Upper lobe of right lung (tissue), 1 donor: Measurements from ENCODE around the gene AURKAIP1. TPM values are rescaled to one million over a fixed set of nuclear protein-coding genes. Genes with fewer than 3 reads are reported as not detected.

Source experiments
- ATAC-seq: fragments of 200-7000 bp; cut with Tn5 transposase; one replicate; pipeline ENCODE4 v1.9.1; 2020; ENCODE audit warnings: mild to moderate bottlenecking, moderate library complexity
- DNase-seq: peaks from one replicate; pipeline ENCODE4 v3.0.0-alpha.2; 2020
- H3K27ac ChIP-seq: fragments of 200-600 bp; one replicate; pipeline ENCODE4 v1.8.0; 2022
- H3K27me3 ChIP-seq: fragments of 200-600 bp; one replicate; pipeline ENCODE4 v1.8.0; 2022; ENCODE audit warnings: mild to moderate bottlenecking
- H3K36me3 ChIP-seq: fragments of 200-600 bp; one replicate; pipeline ENCODE4 v1.8.0; 2022
- H3K4me1 ChIP-seq: fragments of 200-600 bp; one replicate; pipeline ENCODE4 v1.8.0; 2022
- H3K4me3 ChIP-seq: fragments of 200-600 bp; one replicate; pipeline ENCODE4 v1.8.0; 2022; ENCODE audit warnings: mild to moderate bottlenecking
- H3K9me3 ChIP-seq: fragments of 200-600 bp; one replicate; pipeline ENCODE4 v1.8.0; 2022
- CTCF ChIP-seq: fragments of 200-600 bp; IDR thresholded peaks from one replicate; pipeline ENCODE4 v1.8.0; 2022; ENCODE audit warnings: antibody characterized with exemption
- intact Hi-C: fragments of 100-400 bp; cut with DNase I; formaldehyde crosslinking; loops from one replicate; pipeline ENCODE4 v1.11.0; 2022
- total RNA-seq: library from RNA; stranded (reverse); fragmentation: NEBNext Ultra II Directional; extraction: Animal tissue kit (Norgen Biotek cat#: 25700); gene quantifications from one replicate; pipeline ENCODE4 v1.2.1, GENCODE V29; 2021
- donor health status: DM: no; HTN: yes; CAD: no; lungs with severe emphysema.

AURKAIP1 gene
- total RNA-seq, 1 donor from 2014 or later, result 92.1 TPM

- no peak for ATAC-seq
- Histone ChIP-seq H3K27me3 (no peaks in the 10 kb centered on the region), H3K9me3 (no peaks in the 10 kb centered on the region), H3K4me1 (peaks cover 15% of the 10 kb centered on the region), H3K36me3 (peaks cover 13% of the 10 kb centered on the region), H3K4me3 (no peak overlapping the region), H3K27ac (no peak overlapping the region)
- intact Hi-C loops, result no loop called here
- DNase-seq, result no peak
- TF ChIP-seq CTCF, result no peak
Measured at GRCh38 chr1:1342061-1342562, 32.9 kb downstream of the AURKAIP1 start.

- ATAC-seq (no peak), DNase-seq (no peak)
- H3K36me3 ChIP-seq, result peaks cover 13% of the 10 kb centered on the region
- peaks cover 12% of the 10 kb centered on the region for H3K4me1 ChIP-seq
- no peak for TF ChIP-seq CTCF
- intact Hi-C loops, result no loop called here
- no peak overlapping the region for H3K4me3 ChIP-seq
- no peaks in the 10 kb centered on the region for H3K9me3 ChIP-seq
- H3K27ac ChIP-seq, result no peak overlapping the region
- no peaks in the 10 kb centered on the region for H3K27me3 ChIP-seq
Measured at GRCh38 chr1:1341549-1342021, 33.4 kb downstream of the AURKAIP1 start.

GRCh38 chr1:1340791-1341548 is 34.0 kb downstream of the AURKAIP1 start:
- Histone ChIP-seq H3K9me3 (no peaks in the 10 kb centered on the region), H3K4me3 (no peak overlapping the region), H3K27ac (no peak overlapping the region), H3K27me3 (no peaks in the 10 kb centered on the region), H3K36me3 (peaks cover 13% of the 10 kb centered on the region), H3K4me1 (peaks cover 6% of the 10 kb centered on the region)
- DNase-seq, result no peak
- ATAC-seq, result no peak
- no peak for TF ChIP-seq CTCF
- intact Hi-C loops, result no loop called here

GRCh38 chr1:1340185-1340584 is 34.8 kb downstream of the AURKAIP1 start:
- Histone ChIP-seq H3K27ac (no peak overlapping the region), H3K4me3 (no peak overlapping the region), H3K4me1 (no peaks in the 10 kb centered on the region), H3K9me3 (no peaks in the 10 kb centered on the region), H3K27me3 (no peaks in the 10 kb centered on the region), H3K36me3 (peaks cover 13% of the 10 kb centered on the region)
- intact Hi-C loops, result no loop called here
- no peak for TF ChIP-seq CTCF
- ATAC-seq (no peak), DNase-seq (no peak)

- no peak overlapping the region for H3K4me3 ChIP-seq
- H3K27ac ChIP-seq, result no peak overlapping the region
- no peaks in the 10 kb centered on the region for H3K9me3 ChIP-seq
- no peaks in the 10 kb centered on the region for H3K27me3 ChIP-seq
- DNase-seq (no peak), ATAC-seq (no peak)
- intact Hi-C loops, result no loop called here
- H3K36me3 ChIP-seq, result peaks cover 13% of the 10 kb centered on the region
- TF ChIP-seq CTCF, result no peak
- no peaks in the 10 kb centered on the region for H3K4me1 ChIP-seq
Measured at GRCh38 chr1:1338278-1338677, 36.7 kb downstream of the AURKAIP1 start.
